Measurements from ENCODE around the gene FOXP1.

DNA sequence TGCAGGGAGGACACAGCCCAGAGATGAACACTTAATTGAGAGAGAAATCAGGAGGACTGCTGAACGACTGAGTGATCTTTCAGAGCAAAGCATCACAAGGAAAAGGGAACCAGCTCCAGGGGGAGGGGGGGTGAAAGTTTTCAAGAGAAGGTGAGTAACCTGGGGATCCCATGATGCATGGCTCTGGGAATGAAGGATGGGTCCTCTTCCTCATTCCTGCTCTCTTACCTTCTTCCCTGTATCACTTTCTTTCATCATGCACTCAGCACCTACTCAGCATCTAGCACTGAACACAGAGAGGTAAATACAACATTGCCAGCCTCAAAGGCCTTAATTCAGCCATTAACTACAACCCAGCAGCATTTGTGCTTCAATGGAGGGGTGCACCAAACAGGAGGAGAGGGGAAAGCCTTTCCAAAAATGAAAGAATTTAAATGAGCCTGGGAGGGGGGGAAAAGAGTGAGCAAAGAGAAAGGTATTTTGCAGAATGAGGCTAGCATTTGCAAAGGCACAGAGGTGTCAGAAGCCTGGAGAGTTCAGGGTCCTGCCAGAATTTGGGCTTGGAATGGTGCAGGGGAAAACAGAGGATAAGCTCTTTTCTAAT, 427.4 kb downstream of the FOXP1 start:
- TF ChIP-seq, protein P1, sequence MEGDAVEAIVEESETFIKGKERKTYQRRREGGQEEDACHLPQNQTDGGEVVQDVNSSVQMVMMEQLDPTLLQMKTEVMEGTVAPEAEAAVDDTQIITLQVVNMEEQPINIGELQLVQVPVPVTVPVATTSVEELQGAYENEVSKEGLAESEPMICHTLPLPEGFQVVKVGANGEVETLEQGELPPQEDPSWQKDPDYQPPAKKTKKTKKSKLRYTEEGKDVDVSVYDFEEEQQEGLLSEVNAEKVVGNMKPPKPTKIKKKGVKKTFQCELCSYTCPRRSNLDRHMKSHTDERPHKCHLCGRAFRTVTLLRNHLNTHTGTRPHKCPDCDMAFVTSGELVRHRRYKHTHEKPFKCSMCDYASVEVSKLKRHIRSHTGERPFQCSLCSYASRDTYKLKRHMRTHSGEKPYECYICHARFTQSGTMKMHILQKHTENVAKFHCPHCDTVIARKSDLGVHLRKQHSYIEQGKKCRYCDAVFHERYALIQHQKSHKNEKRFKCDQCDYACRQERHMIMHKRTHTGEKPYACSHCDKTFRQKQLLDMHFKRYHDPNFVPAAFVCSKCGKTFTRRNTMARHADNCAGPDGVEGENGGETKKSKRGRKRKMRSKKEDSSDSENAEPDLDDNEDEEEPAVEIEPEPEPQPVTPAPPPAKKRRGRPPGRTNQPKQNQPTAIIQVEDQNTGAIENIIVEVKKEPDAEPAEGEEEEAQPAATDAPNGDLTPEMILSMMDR (IDR thresholded peaks at IDR 0.05): no peak
- TF ChIP-seq POLR2AphosphoS5 (IDR thresholded peaks at IDR 0.05; ENCODE audit: low read depth, low read length): no peak

Data from Panc1 (cell line).